Nephron progenitor cell (in vitro differentiated cells): ENCODE measurements around the gene SIDT1.

Source experiments
- DNase-seq: peaks from one replicate; pipeline ENCODE4 v3.0.0; 2021
- H3K27ac Mint-ChIP-seq: 2 replicates; pipeline ENCODE4 v1.8.0; 2021; ENCODE audit warnings: mild to moderate bottlenecking, moderate library complexity, mixed read lengths
- H3K27me3 Mint-ChIP-seq: 2 replicates; pipeline ENCODE4 v1.8.0; 2021; ENCODE audit warnings: mild to moderate bottlenecking, low read depth, mixed read lengths; ENCODE audit not compliant: poor library complexity
- H3K36me3 Mint-ChIP-seq: 2 replicates; pipeline ENCODE4 v1.8.0; 2021; ENCODE audit warnings: low read depth, mixed read lengths
- H3K4me1 Mint-ChIP-seq: 2 replicates; pipeline ENCODE4 v1.8.0; 2021; ENCODE audit warnings: mixed read lengths
- H3K4me3 Mint-ChIP-seq: 2 replicates; pipeline ENCODE4 v1.8.0; 2021; ENCODE audit warnings: mild to moderate bottlenecking, moderate library complexity, mixed read lengths
- H3K9me3 Mint-ChIP-seq: 2 replicates; pipeline ENCODE4 v1.8.0; 2021; ENCODE audit warnings: mild to moderate bottlenecking, moderate library complexity, mixed read lengths
- TF ChIP-seq, protein P1 (sequence below): fragments of 200-600 bp; sonication (generic); IDR thresholded peaks from 2 replicates; pipeline ENCODE4 v1.5.0; 2021; ENCODE audit warnings: antibody characterized with exemption

The SIDT1 gene

DNA sequence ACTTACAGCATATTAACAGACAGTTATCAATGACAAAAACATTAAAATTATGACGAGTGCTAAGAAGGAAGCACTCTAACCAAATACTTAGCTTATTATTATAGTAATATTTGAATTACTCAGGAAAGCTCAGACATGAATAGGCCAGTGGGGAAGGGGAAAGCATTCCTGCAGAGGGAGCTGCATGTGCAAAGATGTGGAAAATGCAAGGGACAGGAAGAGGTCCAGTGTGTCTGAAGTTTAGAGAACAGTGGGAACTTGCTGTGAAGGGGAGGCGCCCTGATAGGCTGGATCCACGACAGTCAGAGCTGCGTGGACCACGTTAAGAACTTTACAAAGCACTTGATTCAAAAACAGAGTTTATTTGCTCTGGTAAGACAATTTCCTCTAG is 16.2 kb upstream of the SIDT1 start:
- peaks cover 48% of the 10 kb centered on the region for H3K27me3 Mint-ChIP-seq
- H3K4me1 Mint-ChIP-seq, result no peaks in the 10 kb centered on the region
- no peak overlapping the region for H3K4me3 Mint-ChIP-seq
- peaks cover 8% of the 10 kb centered on the region for H3K9me3 Mint-ChIP-seq
- TF ChIP-seq, protein P1, sequence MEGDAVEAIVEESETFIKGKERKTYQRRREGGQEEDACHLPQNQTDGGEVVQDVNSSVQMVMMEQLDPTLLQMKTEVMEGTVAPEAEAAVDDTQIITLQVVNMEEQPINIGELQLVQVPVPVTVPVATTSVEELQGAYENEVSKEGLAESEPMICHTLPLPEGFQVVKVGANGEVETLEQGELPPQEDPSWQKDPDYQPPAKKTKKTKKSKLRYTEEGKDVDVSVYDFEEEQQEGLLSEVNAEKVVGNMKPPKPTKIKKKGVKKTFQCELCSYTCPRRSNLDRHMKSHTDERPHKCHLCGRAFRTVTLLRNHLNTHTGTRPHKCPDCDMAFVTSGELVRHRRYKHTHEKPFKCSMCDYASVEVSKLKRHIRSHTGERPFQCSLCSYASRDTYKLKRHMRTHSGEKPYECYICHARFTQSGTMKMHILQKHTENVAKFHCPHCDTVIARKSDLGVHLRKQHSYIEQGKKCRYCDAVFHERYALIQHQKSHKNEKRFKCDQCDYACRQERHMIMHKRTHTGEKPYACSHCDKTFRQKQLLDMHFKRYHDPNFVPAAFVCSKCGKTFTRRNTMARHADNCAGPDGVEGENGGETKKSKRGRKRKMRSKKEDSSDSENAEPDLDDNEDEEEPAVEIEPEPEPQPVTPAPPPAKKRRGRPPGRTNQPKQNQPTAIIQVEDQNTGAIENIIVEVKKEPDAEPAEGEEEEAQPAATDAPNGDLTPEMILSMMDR, result no peak
- no peak overlapping the region for H3K27ac Mint-ChIP-seq
- no peak for DNase-seq
- peaks cover 10% of the 10 kb centered on the region for H3K36me3 Mint-ChIP-seq

GRCh38 chr3:113521981-113522380 is 10.4 kb upstream of the SIDT1 start:
- no peak for DNase-seq
- H3K27me3 Mint-ChIP-seq, result peaks cover 96% of the 10 kb centered on the region
- TF ChIP-seq, protein P1, result no peak
- H3K36me3 Mint-ChIP-seq, result no peaks in the 10 kb centered on the region
- H3K4me3 Mint-ChIP-seq, result no peak overlapping the region
- no peaks in the 10 kb centered on the region for H3K9me3 Mint-ChIP-seq
- no peak overlapping the region for H3K27ac Mint-ChIP-seq
- H3K4me1 Mint-ChIP-seq, result no peaks in the 10 kb centered on the region

DNA sequence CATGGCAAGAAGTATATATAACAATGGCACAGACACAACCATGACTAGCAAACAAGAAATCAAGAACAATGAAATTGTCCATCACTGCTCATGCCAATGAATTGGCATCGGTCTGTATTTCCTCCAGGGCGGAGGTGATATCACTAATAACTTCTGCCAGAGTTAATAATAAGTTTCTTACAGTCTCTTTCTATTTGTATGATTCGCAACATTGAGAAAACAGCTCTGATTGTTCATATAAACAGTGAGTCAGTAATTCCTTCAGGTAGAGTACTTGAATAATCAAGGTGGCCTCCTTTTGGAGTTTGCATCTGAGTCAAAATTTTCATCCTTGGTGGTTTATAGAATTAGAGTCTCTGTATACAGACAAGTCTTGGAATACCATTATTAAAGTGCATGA is 9.1 kb upstream of the SIDT1 start:
- Mint-ChIP-seq H3K36me3 (no peaks in the 10 kb centered on the region), H3K9me3 (no peaks in the 10 kb centered on the region), H3K27me3 (peaks cover 96% of the 10 kb centered on the region), H3K4me3 (no peak overlapping the region), H3K4me1 (no peaks in the 10 kb centered on the region), H3K27ac (no peak overlapping the region)
- DNase-seq, result no peak
- TF ChIP-seq, protein P1, result no peak

- TF ChIP-seq, protein P1, result no peak
- H3K27me3 Mint-ChIP-seq, result peaks cover 100% of the 10 kb centered on the region
- H3K9me3 Mint-ChIP-seq, result no peaks in the 10 kb centered on the region
- DNase-seq, result peak; percentile 58
- H3K36me3 Mint-ChIP-seq, result no peaks in the 10 kb centered on the region
- peaks cover 15% of the 10 kb centered on the region for H3K4me1 Mint-ChIP-seq
- H3K27ac Mint-ChIP-seq, result no peak overlapping the region
- peak overlapping the region; percentile 90 for H3K4me3 Mint-ChIP-seq
Observed at GRCh38 chr3:113532698-113533533, 561 bp downstream of the SIDT1 start.

- Mint-ChIP-seq H3K27ac (no peak overlapping the region), H3K27me3 (peaks cover 100% of the 10 kb centered on the region)
Observed at GRCh38 chr3:113533534-113533892, 1.2 kb downstream of the SIDT1 start.

More at GRCh38 chr3:113533534-113533892, 1.2 kb downstream of the SIDT1 start:
- TF ChIP-seq, protein P1, result no peak
- peaks cover 15% of the 10 kb centered on the region for H3K4me1 Mint-ChIP-seq
- no peaks in the 10 kb centered on the region for H3K36me3 Mint-ChIP-seq
- DNase-seq, result no peak
- no peaks in the 10 kb centered on the region for H3K9me3 Mint-ChIP-seq
- H3K4me3 Mint-ChIP-seq, result peak overlapping the region; percentile 90
